ENCODE results near the gene STAG1.
"Not testable (repeated sequence)": the region's sequence is repeated elsewhere in the genome, so short reads cannot be mapped to it uniquely, and the experiment has no call there.

STAG1 gene

GRCh38 chr3:136698361-136698760 lies 53.8 kb downstream of the STAG1 start:
- peak; percentile 5 for DNase-seq

- DNase-seq: no peak
Measured at GRCh38 chr3:136696797-136697196, 55.4 kb downstream of the STAG1 start.

GRCh38 chr3:136694321-136694720 lies 57.9 kb downstream of the STAG1 start:
- DNase-seq: no peak

- DNase-seq: no peak
Measured at GRCh38 chr3:136690599-136690998, 61.6 kb downstream of the STAG1 start.

- no peak for DNase-seq
Measured at GRCh38 chr3:136685882-136686281, 66.3 kb downstream of the STAG1 start.

- no peak for DNase-seq
Measured at GRCh38 chr3:136682740-136683312, 69.4 kb downstream of the STAG1 start.

GRCh38 chr3:136678981-136679380 lies 73.2 kb downstream of the STAG1 start:
- DNase-seq: peak; percentile 33

GRCh38 chr3:136676009-136676408 lies 76.2 kb downstream of the STAG1 start:
- DNase-seq: no peak

- DNase-seq: no peak
Measured at GRCh38 chr3:136675150-136675858, 76.9 kb downstream of the STAG1 start.

GRCh38 chr3:136672457-136672856 lies 79.7 kb downstream of the STAG1 start:
- DNase-seq: no peak

GRCh38 chr3:136671921-136672320 lies 80.3 kb downstream of the STAG1 start:
- DNase-seq: peak; percentile 27

- DNase-seq: no peak
Measured at GRCh38 chr3:136670166-136670565, 82.0 kb downstream of the STAG1 start.

- no peak for DNase-seq
Measured at GRCh38 chr3:136667081-136667480, 85.1 kb downstream of the STAG1 start.

- not testable (repeated sequence) for DNase-seq
Measured at GRCh38 chr3:136666301-136666700, 85.9 kb downstream of the STAG1 start.

GRCh38 chr3:136664771-136665170 lies 87.4 kb downstream of the STAG1 start:
- DNase-seq: no peak

- no peak for DNase-seq
Measured at GRCh38 chr3:136661282-136661681, 90.9 kb downstream of the STAG1 start.

- DNase-seq: peak; percentile 68
Measured at GRCh38 chr3:136658946-136659682, 93.1 kb downstream of the STAG1 start.

- DNase-seq: no peak
Measured at GRCh38 chr3:136657526-136657925, 94.7 kb downstream of the STAG1 start.

GRCh38 chr3:136653628-136654027 lies 98.5 kb downstream of the STAG1 start:
- no peak for DNase-seq

GRCh38 chr3:136651581-136651980 lies 100.6 kb downstream of the STAG1 start:
- DNase-seq: no peak

GRCh38 chr3:136650461-136650860 lies 101.7 kb downstream of the STAG1 start:
- DNase-seq: no peak

- DNase-seq: no peak
Measured at GRCh38 chr3:136645915-136646314, 106.3 kb downstream of the STAG1 start.

- no peak for DNase-seq
Measured at GRCh38 chr3:136644212-136644611, 108.0 kb downstream of the STAG1 start.

- DNase-seq: not testable (repeated sequence)
Measured at GRCh38 chr3:136643380-136643779, 108.8 kb downstream of the STAG1 start.
